ENCODE results near the gene EPS8L1.
"Not testable (repeated sequence)": the region's sequence is repeated elsewhere in the genome, so short reads cannot be mapped to it uniquely, and the experiment has no call there.

The EPS8L1 gene

DNA sequence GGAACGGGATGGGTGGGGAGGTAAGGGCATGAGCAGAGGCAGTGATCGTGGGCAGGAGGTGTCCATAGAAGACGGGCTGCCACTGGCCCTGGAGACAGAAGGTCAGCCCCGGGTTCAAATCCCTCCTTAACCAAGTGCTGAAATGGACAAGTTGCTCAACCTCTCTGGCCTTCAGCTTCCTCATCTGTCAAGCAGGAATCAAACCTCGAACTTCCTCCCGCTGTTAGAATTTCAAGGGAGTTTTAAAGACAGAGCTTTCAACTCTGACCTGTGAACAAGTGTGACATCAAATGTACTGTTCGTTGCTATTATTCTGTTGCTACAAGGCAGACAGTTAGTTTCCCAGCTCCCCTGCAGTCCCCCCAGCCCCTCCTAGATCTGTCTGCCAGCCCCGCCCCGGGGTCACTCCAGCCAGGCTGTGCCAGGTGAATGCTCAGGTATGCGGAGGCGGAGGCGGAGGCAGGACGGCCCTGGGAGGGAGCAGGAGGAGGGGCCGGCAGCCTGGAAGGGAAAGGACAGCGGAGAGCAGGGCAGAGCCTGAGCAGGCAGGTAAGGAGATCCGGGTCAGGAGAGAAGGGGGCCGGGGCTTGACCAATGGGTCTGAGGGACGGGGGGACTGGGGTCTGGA lies at the start of gene EPS8L1:
Gene EPS8L1 (plus strand): TSS at position 499 of the 628 bp plus-strand sequence. CDS start 576 bp downstream, outside the sequence.
- peak; percentile 31 to 49 for DNase-seq

- DNase-seq = not testable (repeated sequence)
Observed at GRCh38 chr19:55027140-55027471, 48.6 kb upstream of the EPS8L1 start.

GRCh38 chr19:55027472-55028337 lies 48.0 kb upstream of the EPS8L1 start:
- peak; percentile 38 to 61 for DNase-seq

GRCh38 chr19:55028757-55029156 lies 46.9 kb upstream of the EPS8L1 start:
- peak; percentile 7 to 22 for DNase-seq

DNA sequence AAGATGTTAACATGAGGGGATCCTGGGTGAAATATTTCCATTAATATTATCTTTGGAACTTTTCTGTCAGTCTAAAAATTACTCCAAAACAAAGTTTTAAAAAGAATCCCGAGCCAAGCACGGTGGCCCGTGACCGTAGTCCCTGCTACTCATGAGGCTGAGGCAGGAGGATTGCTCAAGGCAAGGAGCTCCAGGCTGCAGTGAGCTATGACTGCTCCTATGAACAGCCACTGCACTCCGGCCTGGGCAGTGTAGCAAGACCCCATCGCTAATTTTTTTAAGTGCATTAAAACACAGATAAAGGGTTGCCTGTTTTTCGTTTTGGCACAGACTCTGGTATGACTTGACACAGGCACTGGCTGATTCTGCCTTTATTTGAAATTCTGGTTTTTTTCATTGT lies 44.5 kb upstream of the EPS8L1 start:
- no peak for DNase-seq

GRCh38 chr19:55032170-55032800 lies 43.4 kb upstream of the EPS8L1 start:
- DNase-seq = no peak

GRCh38 chr19:55032976-55033643 lies 42.6 kb upstream of the EPS8L1 start:
- DNase-seq = not testable (repeated sequence)

- no peak for DNase-seq
Observed at GRCh38 chr19:55034751-55035150, 40.9 kb upstream of the EPS8L1 start.

- DNase-seq = no peak
Observed at GRCh38 chr19:55036058-55036457, 39.6 kb upstream of the EPS8L1 start.

GRCh38 chr19:55037603-55038002 lies 38.1 kb upstream of the EPS8L1 start:
- DNase-seq = not testable (repeated sequence)

- not testable (repeated sequence) for DNase-seq
Observed at GRCh38 chr19:55040654-55041053, 35.0 kb upstream of the EPS8L1 start.

DNA sequence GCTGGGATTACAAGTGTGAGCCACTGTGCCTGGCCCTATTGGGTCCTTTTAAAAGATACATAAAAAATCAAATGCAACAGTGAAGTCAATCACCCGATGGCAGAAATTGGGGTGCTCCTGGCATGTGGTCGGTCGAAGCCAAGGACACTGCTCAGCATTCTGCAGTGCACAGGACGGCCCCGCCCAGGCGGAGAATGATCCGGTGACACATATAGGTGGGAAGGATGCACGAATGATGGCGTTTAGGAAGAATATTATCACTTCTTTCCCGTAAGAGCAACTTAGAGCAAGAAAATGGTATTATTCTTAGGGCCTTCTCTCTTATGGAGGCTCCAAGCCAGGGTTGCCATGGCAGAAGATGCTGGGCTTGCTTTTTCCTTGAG lies 34.4 kb upstream of the EPS8L1 start:
- DNase-seq = no peak

GRCh38 chr19:55041627-55042343 lies 33.9 kb upstream of the EPS8L1 start:
- peak; percentile 51 to 60 for DNase-seq

GRCh38 chr19:55042344-55042678 lies 33.4 kb upstream of the EPS8L1 start:
- DNase-seq = no peak

DNA sequence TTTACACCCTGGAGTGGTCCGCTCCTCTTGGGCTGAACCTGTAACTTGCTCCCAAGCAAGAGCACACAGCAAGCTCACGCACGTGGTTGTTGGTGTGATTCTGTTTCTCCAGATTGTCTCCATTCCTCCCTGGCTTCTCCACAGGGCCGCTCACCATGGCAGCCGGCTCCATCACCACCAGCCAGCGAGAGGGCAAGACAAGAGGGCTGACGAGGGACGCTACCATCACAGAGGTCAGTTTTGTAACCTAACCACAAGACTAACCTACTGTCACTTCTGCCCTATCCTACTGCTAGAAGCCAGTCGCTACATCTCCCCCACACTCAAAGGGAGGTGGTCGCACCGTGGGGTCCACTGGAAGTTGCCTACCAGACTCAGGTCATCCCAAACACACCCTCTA lies 33.0 kb upstream of the EPS8L1 start:
- no peak for DNase-seq

- no peak for DNase-seq
Observed at GRCh38 chr19:55044286-55044685, 31.4 kb upstream of the EPS8L1 start.

- DNase-seq = no peak
Observed at GRCh38 chr19:55044771-55045716, 30.6 kb upstream of the EPS8L1 start.

DNA sequence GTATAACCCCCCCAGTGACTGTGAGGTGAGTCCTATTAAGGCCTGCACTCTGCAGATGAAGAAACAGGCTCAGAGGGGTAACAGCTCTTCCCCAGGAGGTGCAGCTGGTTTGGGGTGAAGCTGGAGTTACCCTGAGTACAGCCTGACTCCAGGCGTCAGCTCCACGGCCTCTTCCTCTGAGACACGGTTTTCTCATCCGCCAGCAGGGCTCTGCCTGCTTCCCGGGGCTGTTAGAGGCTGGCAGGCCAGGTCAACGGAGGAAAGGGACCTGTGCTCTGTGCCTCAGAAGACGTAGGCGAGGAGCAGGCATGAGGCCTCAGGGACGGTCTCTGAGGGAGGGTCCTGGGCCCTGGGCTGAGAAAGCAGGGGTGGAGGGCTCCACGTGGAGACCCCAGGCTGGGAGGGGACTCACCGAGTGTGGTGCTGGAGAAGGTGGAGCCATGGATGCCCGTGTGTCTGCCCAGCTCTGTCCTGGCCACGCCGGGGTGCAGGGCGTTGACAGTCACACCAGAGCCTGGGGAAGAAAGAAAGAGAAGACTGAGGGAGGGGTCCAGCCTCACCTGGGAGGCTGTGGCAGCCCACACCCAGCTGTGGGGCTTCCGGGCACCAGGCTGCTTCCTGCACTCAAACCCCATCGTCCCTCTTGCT lies 28.6 kb upstream of the EPS8L1 start:
- DNase-seq = no peak

- no peak for DNase-seq
Observed at GRCh38 chr19:55047951-55048350, 27.7 kb upstream of the EPS8L1 start.

DNA sequence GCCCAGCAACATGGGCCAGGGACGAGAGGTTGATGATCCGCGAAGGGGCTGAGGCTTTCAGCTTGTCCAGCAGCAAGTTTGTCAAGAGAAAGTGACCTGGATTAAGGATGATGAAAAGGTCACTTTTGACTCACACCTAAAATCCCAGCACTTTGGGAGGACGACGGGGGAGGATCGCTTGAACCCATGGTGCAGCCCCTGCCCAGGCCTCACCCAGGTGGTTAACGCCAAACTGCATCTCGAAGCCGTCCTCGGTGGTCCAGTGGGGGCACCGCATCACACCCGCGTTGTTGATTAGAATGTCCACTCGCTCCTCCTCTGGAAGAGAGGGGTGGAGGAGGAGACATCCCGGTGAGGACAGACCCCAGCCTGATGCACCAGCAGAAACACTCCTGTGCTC lies 27.2 kb upstream of the EPS8L1 start:
- no peak for DNase-seq
